Measurements from ENCODE around the gene COX11.

The COX11 gene

GRCh38 chr17:54967621-54968261, 713 bp downstream of the COX11 start:
- DNase-seq, result no peak

DNA sequence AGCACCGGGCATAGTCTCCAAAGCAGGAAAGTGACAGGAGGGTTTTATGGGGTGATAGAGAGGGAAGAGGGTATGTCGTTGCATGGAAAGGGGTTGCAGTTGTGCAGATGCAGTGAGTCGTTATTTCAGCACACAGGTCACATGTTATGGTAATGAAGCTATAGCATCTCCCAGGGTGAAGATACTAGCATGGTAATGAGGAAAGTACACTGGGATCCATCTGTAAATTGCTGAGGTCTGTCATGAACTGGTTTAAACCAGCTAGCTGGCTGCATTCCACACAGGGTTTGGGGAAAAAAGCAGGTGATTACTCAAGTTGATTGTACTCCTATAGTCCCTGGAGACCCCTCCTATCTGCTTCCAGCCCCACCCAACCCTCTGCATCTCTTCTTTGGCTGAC, 11.7 kb downstream of the COX11 start:
- DNase-seq, result no peak

DNA sequence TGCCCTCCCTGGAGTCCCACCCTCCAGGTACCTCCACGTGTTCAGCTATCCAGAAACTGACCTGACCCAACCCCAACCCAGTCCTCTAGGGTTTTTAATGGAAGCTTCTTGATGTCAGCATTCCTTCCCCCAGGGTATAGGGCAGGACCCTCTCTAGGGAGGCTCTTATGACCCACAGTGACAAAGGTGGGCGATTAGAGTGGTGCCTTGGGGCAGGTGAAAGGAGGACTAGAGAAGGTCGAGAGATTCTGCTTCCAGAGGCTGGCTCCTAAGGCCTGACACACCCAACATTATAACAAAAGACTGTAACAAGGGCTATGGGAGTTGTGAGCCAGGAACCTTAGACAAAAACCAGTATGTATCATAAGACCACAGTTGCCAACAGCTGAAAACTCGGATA, 17.2 kb downstream of the COX11 start:
- no peak for DNase-seq

GRCh38 chr17:54950116-54950515, 18.3 kb downstream of the COX11 start:
- DNase-seq, result no peak

- DNase-seq, result no peak
Measured at GRCh38 chr17:54948380-54948779, 20.1 kb downstream of the COX11 start.

DNA sequence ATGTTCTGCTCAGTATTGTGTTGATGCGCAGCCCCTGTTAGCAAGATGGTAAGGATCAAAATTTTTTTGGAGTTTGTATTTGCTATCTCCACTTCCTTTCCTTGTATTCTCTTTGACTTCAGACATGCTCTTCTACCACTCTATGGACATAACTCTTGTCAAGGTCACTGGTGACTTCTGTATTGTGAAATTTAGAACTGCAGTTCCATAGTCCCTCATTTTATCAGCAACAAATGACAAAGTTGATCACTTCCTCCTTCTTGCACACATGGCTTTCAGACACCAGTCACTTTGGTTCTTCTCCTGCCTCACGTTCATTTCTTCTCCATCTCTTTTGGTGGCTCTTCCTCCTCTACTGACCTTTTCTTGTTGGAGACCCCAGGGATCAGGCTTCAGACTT, 21.1 kb downstream of the COX11 start:
- no peak for DNase-seq

- no peak for DNase-seq
Measured at GRCh38 chr17:54945671-54946070, 22.8 kb downstream of the COX11 start.

DNA sequence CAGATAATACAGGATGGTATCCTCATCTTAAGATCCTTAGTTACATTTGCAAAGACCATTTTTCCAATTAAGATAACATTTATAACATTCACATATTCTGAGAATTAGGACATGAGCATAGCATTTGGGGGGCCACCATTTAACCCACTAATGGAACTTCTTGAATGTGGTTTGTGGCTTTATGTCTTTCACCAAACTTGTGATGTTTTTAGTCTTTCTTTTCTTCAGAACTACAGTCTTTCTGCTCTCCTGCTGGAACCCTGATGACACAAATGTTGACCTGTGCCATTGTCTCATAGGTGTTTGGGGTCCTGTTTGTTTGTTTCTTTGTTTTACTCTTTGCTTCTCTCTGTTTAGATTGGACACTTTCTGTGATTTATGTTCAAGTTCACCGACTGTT, 23.2 kb downstream of the COX11 start:
- no peak for DNase-seq

- no peak for DNase-seq
Measured at GRCh38 chr17:54944796-54945195, 23.7 kb downstream of the COX11 start.

DNA sequence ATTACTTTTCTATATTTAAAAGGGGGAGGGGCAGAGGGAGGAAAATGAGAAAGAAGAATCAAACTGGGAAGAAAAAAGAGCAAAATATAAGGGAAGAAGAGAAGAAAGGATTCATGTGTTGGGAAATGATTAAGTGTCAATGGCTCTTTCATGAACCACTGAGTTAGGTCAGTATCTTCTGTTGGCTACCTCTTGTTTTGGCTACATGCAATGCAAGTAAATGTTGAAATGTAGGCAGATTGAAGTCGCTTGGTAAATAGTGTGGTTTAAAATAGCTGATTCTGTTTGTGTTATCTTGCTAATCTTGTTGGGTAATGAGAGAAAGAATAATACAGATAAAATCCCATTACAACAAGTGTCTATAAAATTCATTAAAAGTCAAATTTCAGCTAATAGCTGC, 27.2 kb downstream of the COX11 start:
- no peak for DNase-seq

- DNase-seq, result no peak
Measured at GRCh38 chr17:54937426-54937825, 31.0 kb downstream of the COX11 start.

DNA sequence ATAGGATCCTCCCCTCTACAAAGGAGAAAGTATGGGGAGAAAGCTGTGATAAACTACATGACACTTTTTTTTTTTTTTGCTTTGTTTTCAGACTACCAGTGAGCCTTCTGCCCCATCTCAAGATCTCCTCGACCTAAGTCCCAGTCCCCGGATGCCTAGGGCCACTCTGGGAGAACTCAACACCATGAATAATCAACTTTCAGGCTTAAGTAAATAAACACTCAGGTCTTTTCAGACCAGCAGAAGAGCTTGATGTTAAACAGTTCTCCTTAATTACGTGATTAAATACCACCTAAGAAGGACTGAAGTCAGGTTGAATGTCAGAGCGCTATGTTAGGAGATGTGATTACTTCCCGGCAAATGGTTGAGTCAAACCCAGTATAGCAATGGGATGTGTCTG, 31.4 kb downstream of the COX11 start:
- no peak for DNase-seq

- no peak for DNase-seq
Measured at GRCh38 chr17:54935471-54935870, 33.0 kb downstream of the COX11 start.

GRCh38 chr17:54933921-54934320, 34.5 kb downstream of the COX11 start:
- no peak for DNase-seq

- no peak for DNase-seq
Measured at GRCh38 chr17:54932711-54933110, 35.7 kb downstream of the COX11 start.

DNA sequence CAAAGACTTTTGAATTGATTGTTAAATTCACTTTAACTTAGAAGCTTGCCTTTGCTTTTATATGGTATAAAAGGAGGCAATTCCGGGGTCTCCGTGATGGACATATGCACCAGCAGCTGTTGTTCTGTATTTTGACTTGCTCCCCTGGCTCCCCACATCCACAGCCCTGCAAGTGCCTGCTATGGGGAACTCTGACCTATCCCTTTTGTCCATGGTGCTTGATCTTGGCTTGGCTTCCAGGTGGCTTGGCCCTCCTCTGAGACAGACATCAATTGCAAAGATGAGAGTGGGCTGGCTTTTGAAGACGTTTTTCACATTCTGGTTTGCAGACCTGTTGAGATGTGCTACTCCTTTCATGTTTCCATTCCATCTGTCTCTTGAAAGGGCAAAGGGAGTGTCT, 40.9 kb downstream of the COX11 start:
- no peak for DNase-seq

- DNase-seq, result no peak
Measured at GRCh38 chr17:54924405-54924804, 44.0 kb downstream of the COX11 start.

DNA sequence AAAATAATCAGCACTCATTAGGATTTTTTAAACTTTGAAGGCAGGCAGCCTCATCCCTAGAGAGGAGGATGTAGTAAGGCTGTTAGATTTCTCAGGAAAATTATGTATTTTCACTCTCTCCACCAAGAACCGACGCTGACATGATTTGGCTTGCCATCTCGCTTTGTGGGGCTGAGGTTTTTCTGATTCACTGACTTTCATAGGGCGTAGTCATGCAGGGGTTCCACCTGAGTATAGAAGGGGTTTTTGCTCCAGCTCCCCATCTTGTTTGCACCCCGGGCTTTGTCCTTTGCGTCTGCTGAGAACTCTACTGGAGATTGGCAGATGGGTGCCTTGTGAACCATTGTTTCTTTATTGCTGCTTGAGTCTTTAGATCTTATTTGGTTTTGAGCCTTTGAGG, 47.6 kb downstream of the COX11 start:
- DNase-seq, result no peak

- no peak for DNase-seq
Measured at GRCh38 chr17:54919425-54919824, 49.0 kb downstream of the COX11 start.

GRCh38 chr17:54916721-54917120, 51.7 kb downstream of the COX11 start:
- DNase-seq, result no peak
